ENCODE results near the gene CDKL4. TPM values are rescaled to one million over a fixed set of nuclear protein-coding genes. Genes with fewer than 3 reads are reported as not detected.
"Not testable (repeated sequence)": the region's sequence is repeated elsewhere in the genome, so short reads cannot be mapped to it uniquely, and the experiment has no call there.

CDKL4 gene
- total RNA-seq, 1 experiment from 2014 or later = 0.30 TPM

- not testable (repeated sequence) for DNase-seq, H3K27me3 ChIP-seq, H3K4me3 ChIP-seq, H3K36me3 ChIP-seq, H3K9me3 ChIP-seq
Observed at GRCh38 chr2:39140948-39141333, 102.8 kb downstream of the CDKL4 start.

GRCh38 chr2:39140322-39140847 lies 103.4 kb downstream of the CDKL4 start:
- no peak overlapping the region for H3K4me3 ChIP-seq
- H3K27me3 ChIP-seq = no peaks in the 10 kb centered on the region
- no peaks in the 10 kb centered on the region for H3K36me3 ChIP-seq
- no peaks in the 10 kb centered on the region for H3K9me3 ChIP-seq
- no peak for DNase-seq

- DNase-seq = no peak
- no peak overlapping the region for H3K4me3 ChIP-seq
- H3K36me3 ChIP-seq = no peaks in the 10 kb centered on the region
- no peaks in the 10 kb centered on the region for H3K27me3 ChIP-seq
- no peaks in the 10 kb centered on the region for H3K9me3 ChIP-seq
Observed at GRCh38 chr2:39139511-39140237, 104.1 kb downstream of the CDKL4 start.

- no peaks in the 10 kb centered on the region for H3K36me3 ChIP-seq
- no peak for DNase-seq
- no peaks in the 10 kb centered on the region for H3K9me3 ChIP-seq
- no peaks in the 10 kb centered on the region for H3K27me3 ChIP-seq
- H3K4me3 ChIP-seq = no peak overlapping the region
Observed at GRCh38 chr2:39138837-39139211, 104.9 kb downstream of the CDKL4 start.

- not testable (repeated sequence) for H3K36me3 ChIP-seq, DNase-seq, H3K4me3 ChIP-seq, H3K9me3 ChIP-seq, H3K27me3 ChIP-seq
Observed at GRCh38 chr2:39138187-39138836, 105.5 kb downstream of the CDKL4 start.

GRCh38 chr2:39136799-39137198 lies 107.0 kb downstream of the CDKL4 start:
- H3K27me3 ChIP-seq = no peaks in the 10 kb centered on the region

GRCh38 chr2:39135690-39136259 lies 108.0 kb downstream of the CDKL4 start:
- DNase-seq = no peak
- no peaks in the 10 kb centered on the region for H3K9me3 ChIP-seq
- no peaks in the 10 kb centered on the region for H3K36me3 ChIP-seq
- no peaks in the 10 kb centered on the region for H3K27me3 ChIP-seq
- H3K4me3 ChIP-seq = no peak overlapping the region

More at GRCh38 chr2:39136799-39137198, 107.0 kb downstream of the CDKL4 start:
- H3K9me3 ChIP-seq = no peaks in the 10 kb centered on the region
- DNase-seq = no peak
- H3K36me3 ChIP-seq = no peaks in the 10 kb centered on the region
- H3K4me3 ChIP-seq = no peak overlapping the region

- H3K9me3 ChIP-seq = no peaks in the 10 kb centered on the region
Observed at GRCh38 chr2:39133215-39133851, 110.4 kb downstream of the CDKL4 start.

GRCh38 chr2:39128919-39129391 lies 114.8 kb downstream of the CDKL4 start:
- Histone ChIP-seq H3K27me3 (no peaks in the 10 kb centered on the region), H3K4me3 (no peak overlapping the region), H3K36me3 (no peaks in the 10 kb centered on the region), H3K9me3 (no peaks in the 10 kb centered on the region)
- DNase-seq = no peak

More at GRCh38 chr2:39133215-39133851, 110.4 kb downstream of the CDKL4 start:
- H3K36me3 ChIP-seq = no peaks in the 10 kb centered on the region
- no peaks in the 10 kb centered on the region for H3K27me3 ChIP-seq
- no peak for DNase-seq
- no peak overlapping the region for H3K4me3 ChIP-seq

GRCh38 chr2:39127973-39128372 lies 115.8 kb downstream of the CDKL4 start:
- DNase-seq = peak; percentile 67
- Histone ChIP-seq H3K27me3 (no peaks in the 10 kb centered on the region), H3K36me3 (no peaks in the 10 kb centered on the region), H3K9me3 (no peaks in the 10 kb centered on the region), H3K4me3 (no peak overlapping the region)

Other genes starting within 250 kb of the CDKL4 start
- 4.9 and 9.2 TPM in 2 replicates for gene SOS1, start 122.9 kb downstream of the CDKL4 start, total RNA-seq (2014; rRNA removed; shearing (Covaris generic); ENCODE audit: low replicate concordance)
- 8.7 and 15.6 TPM in 2 replicates for gene MAP4K3, start 193.3 kb upstream of the CDKL4 start, total RNA-seq (2014; rRNA removed; shearing (Covaris generic); ENCODE audit: low replicate concordance)

Data from MG63 (cell line).